Raji (cell line): ENCODE results near the gene SH2D7.

ENCODE experiments used
- POLR2A ChIP-seq: IDR thresholded peaks from 2 replicates; pipeline ENCODE4 v1.6.1; 2011; ENCODE audit warnings: low read depth, low read length, control low read depth; ENCODE audit not compliant: insufficient read depth

Gene SH2D7

DNA sequence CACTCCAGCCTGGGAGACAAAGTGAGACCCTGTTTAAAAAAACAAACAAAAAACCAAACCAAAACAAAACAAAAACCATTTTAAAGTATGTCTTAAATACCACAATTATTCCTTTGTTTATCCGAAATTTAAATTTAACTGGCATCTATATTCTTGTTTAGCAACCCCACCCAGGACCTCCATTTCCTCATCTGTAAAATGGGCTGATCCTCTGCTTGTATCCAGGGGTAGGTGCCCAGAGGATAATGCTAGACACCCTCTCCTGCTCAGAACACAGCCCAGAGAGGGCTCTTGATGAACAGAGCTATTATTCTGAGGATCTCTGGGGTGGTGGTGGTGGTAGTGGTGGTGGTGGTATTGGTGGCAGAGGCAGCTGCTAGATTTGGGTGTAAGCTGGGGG, 9.8 kb downstream of the SH2D7 start:
- TF ChIP-seq POLR2A, result no peak

DNA sequence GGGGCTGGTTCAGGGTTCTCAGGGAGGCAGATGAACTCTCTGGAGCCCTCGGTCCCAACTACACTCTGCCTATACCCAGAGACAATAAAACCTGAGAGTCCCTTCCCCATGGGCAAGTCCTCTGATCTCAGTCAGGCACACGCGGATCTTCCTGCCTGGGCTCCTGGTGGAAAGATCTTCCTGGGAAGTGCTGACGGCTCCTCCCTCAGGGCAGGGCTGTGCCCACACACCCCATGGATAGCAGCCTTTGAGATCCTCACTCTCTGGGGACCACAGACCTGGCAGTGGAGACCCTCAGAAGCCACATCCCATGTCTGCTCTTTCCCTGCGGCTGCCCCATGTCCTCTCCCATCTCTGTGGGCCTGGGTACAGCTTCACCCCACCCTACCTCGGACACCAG, 10.4 kb downstream of the SH2D7 start:
- no peak for TF ChIP-seq POLR2A

DNA sequence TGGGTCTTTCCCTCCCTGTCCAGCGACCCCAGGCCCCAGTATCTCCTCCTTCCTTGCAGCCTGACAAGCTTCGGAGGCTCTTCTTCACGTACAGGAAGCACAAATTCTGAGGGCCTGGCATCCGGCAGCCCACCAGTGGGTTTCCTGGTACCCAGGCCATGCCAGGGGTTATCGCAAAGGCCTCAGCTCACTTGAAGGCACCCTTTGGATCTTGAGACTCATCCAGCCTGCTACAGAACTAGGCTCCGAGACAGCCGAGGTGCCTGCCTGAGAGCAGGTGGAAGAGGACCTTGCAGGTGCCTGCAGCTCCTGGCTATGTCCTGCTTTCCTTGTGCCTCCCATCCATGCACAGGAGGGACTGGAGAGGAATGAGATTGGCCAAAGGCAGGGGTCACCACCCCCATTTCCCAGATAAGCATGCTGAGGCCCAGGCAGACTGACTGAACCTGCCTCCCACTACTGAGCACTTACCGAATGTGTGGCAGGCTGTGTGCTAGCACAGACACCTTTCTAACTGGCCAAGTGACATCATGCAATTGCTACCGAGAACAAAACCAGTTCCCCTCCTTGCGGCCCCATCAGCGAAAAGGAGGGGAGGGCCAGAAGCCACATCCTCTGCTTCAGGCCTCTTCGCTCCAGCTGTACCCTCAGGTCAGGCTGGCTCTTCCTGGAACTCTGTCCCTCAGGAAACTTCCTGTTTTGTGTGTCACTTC, 11.2 kb downstream of the SH2D7 start:
- TF ChIP-seq POLR2A, result no peak

DNA sequence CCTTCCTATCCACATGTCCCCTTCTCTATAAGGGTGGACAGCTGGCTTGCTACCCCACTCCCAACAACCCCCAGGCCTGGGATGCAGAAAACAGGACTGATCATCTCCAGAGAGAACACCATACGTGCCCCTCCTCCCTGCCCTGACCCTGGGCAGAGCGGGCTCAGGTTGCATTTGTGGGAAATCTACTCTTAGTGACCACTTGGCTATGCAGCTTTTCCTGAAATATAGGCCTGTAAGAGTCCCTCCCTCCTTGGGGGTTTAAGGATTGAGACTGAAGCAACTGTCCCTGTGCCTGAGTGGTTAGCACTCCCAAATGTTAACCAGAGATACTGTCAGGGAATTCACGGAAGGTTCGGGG, 11.7 kb downstream of the SH2D7 start:
- no peak for TF ChIP-seq POLR2A

DNA sequence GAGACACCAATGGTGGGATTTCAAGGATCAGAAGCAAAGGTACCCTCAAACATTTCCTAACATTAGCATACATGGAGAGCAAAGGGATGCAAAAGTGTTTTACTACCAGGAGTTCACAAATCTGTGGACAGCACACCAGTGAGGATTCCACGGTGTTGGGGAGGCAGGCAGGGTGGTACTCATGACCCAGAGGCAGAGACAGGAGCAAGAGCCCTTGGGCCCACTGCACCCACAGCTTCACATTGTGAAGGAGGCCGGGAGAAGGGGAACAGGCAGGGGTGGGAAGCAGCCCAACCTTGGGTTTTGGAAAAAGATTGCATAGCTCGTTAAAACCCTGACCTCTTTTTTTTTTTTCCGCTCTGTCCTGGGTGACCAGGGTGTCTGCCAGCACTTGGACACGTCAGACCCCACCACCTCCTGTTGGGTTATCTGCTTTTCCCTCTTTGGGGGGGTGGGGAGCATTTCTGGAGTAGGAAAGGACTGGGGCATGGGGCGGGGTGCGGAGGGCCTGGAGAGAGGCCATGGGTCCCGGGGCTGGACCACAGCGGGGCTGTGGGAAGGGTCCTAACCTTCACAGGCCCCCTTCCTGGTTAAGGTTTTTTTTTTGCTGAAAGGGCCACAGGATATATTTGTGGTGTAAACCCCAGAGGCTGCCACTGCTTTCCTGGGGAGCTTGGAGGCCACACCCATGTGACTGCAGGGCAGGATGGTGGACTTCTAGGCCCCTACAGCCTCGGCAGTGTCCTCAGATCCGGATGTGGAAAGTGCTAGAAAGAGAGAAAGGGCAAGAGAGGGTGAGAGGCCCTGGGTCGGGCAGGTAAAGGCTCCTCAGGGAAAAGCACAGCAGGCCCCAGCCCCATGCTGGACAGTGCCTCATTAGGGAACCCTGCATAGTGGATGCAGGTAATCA, 12.5 kb downstream of the SH2D7 start:
- TF ChIP-seq POLR2A, result no peak

DNA sequence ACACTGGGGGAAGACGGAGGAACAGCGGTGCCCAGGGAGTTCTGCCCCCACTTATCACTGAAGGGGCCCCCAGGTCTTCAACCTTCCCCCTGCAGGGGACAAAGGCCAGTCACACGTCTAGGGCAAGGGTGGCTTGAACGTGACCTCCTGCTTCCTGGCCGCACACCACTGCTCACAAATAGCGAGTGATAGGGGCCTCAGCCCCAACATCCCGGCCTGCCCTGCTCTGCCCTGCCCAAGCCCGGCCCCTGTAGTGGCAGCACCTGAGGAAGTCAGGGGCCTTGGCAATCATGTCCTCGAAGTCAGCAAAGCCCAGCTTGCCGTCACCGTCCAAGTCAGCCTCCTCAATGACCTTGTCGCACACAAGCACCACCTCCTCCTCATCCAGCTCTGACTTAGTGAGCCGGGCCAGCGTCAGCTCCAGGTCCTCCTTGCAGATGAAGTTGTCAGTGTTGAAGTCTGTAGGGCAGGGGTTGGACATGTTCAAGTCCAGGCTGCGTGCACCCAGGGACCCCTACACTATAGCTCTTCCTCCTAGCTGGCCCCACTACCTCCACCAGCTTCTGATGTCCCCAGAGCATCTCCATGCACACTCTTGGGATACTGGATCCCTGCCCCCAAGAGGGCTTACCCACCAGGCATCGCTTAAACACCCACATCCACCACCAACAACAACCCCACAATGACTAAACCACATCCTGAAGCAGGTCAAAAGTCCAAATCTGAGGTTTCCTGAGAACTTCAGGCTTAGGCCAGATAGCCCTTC, 13.3 kb downstream of the SH2D7 start:
- no peak for TF ChIP-seq POLR2A

DNA sequence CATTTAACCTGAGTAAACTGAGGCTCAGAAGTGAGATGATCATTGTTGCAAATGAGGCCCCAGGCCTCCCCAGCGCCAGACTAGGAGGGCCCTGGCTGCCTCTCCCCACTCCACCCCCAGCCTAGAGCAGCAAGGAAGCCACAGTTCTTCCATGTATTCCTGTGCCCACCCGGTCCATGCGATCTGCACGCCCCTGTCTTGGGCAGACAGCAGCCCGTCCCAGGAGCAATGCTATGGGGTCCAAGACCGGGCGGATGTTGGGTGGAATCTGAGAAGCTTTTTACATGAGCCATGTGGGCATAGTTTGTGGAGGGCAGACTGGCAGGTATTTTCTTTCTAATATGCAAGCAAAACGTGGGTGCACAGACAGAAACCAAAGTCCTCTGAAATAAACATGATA, 15.1 kb downstream of the SH2D7 start:
- no peak for TF ChIP-seq POLR2A

DNA sequence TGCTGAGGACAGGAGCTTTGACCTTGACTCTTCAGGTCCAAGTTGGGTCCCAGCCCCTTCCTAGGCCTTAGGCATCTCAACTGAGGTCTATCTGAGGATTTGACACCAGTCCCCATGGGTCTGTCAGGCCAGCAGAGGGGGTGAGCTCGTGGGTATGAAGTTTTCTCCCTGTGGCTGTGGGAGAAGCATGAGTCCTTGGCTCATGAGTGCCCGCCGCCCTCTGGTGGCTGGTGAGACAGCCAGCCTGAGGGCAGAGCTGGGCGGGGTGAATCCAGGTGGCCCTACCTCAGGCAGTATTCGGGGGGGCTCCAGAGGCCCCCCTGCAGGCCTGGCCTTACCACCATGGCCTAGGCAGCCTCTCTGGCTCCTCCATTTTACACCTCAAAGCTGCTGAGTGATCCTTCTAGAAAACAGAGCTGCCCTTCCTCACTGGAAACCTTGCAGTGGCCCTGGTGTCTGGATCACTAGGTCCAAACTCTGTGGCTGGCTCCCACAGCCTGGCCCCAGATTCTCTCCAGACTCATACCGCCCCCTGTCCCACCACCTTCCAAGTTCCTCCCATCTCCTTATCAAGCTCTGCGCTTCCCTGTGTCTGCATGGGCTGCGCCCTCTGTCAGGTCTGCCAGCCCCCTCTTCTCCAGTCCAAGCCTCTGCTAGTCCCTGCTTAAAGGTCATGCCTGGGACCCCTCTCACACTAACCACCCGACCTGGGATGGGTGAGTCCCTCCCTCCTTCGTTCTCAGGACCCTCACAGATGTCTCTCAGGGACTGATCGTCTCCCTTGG, 16.1 kb downstream of the SH2D7 start:
- TF ChIP-seq POLR2A, result no peak

DNA sequence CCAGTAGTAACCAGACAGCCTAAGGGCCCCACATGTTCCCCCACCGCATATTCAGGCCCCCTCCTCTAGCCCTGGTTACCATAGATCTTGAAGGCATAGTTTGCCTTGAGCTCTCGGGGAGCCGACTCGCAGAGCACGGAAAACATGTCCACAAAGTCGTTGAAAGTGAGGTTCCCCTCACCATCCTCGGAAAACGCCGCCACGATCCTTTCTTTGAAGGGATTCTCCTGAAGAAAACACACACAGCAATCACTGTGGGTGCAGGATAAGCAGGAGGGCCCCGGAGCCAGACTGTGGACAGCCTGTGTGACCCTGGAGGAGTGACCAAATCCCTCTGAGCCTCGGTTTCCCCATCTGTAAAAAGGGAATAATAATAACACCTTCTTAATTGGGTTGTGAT, 16.8 kb downstream of the SH2D7 start:
- TF ChIP-seq POLR2A, result no peak

DNA sequence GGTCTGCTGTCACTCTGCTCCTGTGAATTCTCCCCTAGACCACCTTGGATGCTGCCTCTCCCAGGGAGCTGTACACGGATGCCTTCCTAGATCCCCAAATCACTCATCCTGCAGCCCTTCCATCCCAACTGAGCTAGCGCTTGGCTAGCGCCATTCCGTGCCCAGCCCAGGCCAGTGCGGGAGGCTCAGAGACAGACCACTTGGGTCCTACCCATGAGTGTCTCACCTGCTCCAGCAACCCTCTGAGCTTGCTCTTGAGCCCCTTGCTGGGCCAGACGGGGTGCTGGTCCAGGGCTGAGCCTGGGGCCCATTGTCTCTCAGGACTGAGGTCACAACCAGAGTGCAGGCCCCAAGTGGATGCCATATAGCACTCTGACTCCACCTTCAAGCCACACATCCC, 17.7 kb downstream of the SH2D7 start:
- TF ChIP-seq POLR2A, result no peak

DNA sequence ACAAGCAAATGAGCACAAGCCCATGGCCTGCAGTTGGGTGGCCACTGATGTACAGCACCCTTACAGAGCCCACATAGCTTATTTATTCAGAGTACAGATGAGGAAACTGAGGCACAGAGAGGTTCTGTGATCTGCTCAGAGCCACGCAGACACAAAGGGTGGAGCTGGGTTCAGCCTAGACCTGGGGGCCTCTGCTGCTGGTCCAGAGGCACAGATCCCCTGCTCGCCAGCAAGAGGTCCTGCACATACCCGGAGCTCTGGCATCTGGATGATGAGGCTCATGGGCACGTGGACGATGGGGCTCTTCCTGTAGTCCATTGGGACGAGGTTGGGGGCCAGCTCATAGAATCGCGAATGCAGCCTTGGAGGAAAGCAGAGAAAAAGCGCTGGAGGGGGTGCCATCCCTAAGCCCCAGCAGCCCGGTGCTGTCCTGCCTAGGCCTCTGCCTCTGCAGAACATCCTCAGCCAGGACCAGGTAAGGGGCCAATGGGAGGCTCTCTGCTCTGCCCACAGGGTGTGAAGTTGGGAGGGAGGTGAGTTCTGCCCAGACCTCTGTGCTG, 18.6 kb downstream of the SH2D7 start:
- no peak for TF ChIP-seq POLR2A

DNA sequence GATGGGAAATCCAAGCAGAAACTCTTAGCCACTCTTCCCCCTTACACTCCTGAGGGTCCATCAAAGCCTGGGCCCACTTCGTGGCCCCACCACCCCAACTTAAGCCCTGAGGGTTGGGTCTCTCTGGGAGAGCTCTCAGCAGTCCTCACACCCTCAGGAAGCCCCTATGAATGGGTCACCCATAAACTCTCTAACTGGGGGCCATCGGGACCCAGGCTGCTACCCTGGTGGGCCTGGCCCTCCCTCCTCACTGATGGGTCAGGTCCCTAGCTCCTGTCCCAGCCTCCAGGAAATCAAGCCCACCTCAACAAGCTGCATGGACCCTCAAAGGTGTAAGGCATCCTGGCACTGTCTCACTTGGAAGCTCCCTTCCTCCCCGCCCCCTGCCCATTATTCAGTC, 19.4 kb downstream of the SH2D7 start:
- TF ChIP-seq POLR2A, result no peak

DNA sequence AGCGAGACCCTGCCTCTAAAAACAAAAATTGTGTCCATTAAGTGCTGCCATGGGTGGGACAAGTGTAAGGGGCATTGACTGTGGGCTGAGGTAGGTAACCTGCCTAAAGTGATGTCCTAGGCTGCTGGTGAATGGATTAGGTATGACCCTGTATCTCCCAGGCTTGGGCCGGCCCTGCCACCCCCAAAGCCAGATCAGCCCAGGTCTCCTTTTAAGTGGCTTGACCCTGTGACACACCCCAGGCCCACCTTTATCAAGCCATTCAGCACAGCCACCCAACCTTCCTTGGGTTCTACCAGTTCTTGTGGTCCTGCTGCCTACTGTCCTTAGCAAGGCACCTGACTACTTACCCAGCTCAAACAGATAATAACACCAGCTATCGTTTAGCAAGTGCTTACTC, 20.2 kb downstream of the SH2D7 start:
- no peak for TF ChIP-seq POLR2A

DNA sequence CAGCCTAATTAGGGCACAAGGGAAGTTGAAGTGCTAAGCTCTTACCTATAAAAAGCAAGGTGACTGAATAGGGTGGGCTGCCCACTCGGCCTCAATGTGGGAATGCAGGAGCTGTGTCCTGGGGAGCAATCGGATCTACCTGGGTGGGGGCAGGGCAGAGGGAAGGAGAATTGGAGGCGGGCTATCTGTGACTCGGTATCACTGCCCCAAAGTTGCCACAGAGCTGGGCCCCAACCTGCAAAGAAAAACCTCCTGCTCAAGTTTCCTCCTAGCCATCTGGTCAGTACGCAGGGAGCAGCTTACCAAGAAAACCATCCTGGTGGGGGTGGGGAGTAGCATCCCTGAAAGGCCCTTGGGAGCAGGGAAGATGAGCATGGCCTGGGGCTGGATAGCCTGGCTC, 28.2 kb downstream of the SH2D7 start:
- TF ChIP-seq POLR2A, result no peak

DNA sequence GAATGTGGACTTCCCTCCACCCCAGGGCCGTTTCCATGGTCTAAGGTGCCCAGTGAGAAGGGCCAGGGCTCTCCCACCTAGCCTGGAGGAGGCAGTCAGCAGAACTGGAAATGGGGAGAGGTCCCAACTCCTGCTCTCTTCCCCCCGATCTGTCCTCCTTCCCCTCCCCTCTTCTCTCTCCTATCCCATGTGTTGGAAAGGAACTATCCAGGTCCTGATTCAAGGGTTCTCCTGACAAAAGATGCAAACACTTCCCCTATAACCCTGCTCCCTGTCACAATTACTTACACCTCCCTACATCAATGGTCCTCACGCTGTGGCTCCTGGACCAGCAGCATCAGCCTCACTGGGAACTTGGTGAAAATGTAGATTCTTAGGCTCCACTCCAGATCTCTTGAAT, 32.9 kb downstream of the SH2D7 start:
- no peak for TF ChIP-seq POLR2A

DNA sequence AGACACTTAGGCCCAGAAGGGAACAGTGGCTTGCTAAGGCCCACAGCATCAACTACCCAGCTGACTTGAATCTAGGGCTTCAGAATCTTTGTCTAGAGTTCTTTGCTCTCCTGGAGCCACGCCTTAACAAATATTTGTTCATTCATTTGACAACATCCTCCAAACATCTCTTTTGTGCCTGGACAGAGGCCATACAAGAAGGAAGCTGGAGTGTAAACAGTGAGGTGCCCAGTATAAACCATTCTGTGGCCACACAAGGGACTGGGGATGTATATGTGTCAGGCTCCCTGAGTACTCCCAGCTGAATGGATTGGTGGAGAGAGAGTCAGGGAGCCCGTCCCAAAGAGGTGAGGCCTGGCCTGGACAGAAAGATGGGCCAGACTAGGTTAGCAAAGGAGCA, 35.5 kb downstream of the SH2D7 start:
- TF ChIP-seq POLR2A, result no peak
